Karpas-422 (cell line): Measurements from ENCODE around the gene LYST. TPM values are rescaled to one million over a fixed set of nuclear protein-coding genes. Genes with fewer than 3 reads are reported as not detected.
"Not testable (repeated sequence)": the region's sequence is repeated elsewhere in the genome, so short reads cannot be mapped to it uniquely, and the experiment has no call there.

Experiments
- DNase-seq: peaks from one replicate; pipeline ENCODE4 v3.0.0-alpha.2; 2015
- H2AFZ ChIP-seq: fragments of 200-600 bp; sonication (generic); 2 replicates; pipeline ENCODE4 v1.6.1; 2014; ENCODE audit warnings: antibody characterized with exemption, low read length, mixed read lengths
- H3K27ac ChIP-seq: fragments of 200-600 bp; sonication (generic); 2 replicates; pipeline ENCODE4 v1.5.1; 2014; ENCODE audit warnings: mild to moderate bottlenecking, low read length, moderate library complexity
- H3K27me3 ChIP-seq: fragments of 200-600 bp; sonication (generic); 2 replicates; pipeline ENCODE4 v1.6.1; 2014; ENCODE audit warnings: low read length, mixed read lengths
- H3K36me3 ChIP-seq: fragments of 200-600 bp; sonication (generic); 2 replicates; pipeline ENCODE4 v1.6.1; 2014; ENCODE audit warnings: low read length, mixed read lengths; ENCODE audit not compliant: insufficient read depth
- H3K4me1 ChIP-seq: fragments of 200-600 bp; sonication (generic); 2 replicates; pipeline ENCODE4 v1.6.1; 2014; ENCODE audit warnings: mild to moderate bottlenecking, low read length, mixed read lengths
- H3K4me2 ChIP-seq: fragments of 200-600 bp; sonication (generic); 2 replicates; pipeline ENCODE4 v1.6.1; 2014; ENCODE audit warnings: low read length, low read depth, mild to moderate bottlenecking; ENCODE audit not compliant: poor library complexity, severe bottlenecking
- H3K4me3 ChIP-seq: fragments of 200-600 bp; sonication (generic); 2 replicates; pipeline ENCODE4 v1.5.1; 2014; ENCODE audit warnings: mild to moderate bottlenecking, antibody characterized with exemption, low read length, mixed read lengths
- H3K79me2 ChIP-seq: fragments of 200-600 bp; sonication (generic); 2 replicates; pipeline ENCODE4 v1.6.1; 2014; ENCODE audit warnings: mild to moderate bottlenecking, low read length, mixed read lengths
- H3K9ac ChIP-seq: fragments of 200-600 bp; sonication (generic); 2 replicates; pipeline ENCODE4 v1.6.0; 2014; ENCODE audit warnings: low read length
- H3K9me2 ChIP-seq: fragments of 200-600 bp; sonication (generic), shearing (Covaris generic); replicated peaks from 2 replicates; pipeline ENCODE4 v1.6.0; 2014; ENCODE audit warnings: mild to moderate bottlenecking, low read length, moderate library complexity; ENCODE audit not compliant: insufficient read depth
- H3K9me3 ChIP-seq: fragments of 300-700, 200-600 bp; sonication (generic); 2 replicates; pipeline ENCODE4 v1.6.1; 2014; ENCODE audit warnings: low read length, mixed read lengths
- H4K20me1 ChIP-seq: fragments of 200-600 bp; sonication (generic); 2 replicates; pipeline ENCODE4 v1.6.1; 2014; ENCODE audit warnings: mild to moderate bottlenecking, antibody characterized with exemption, low read length, low read depth; ENCODE audit not compliant: insufficient read depth
- total RNA-seq: library from RNA; depleted of rRNA; stranded (reverse); fragments of >200 nt; shearing (Covaris generic); gene quantifications from 2 replicates; pipeline ENCODE4 v1.2.3, GENCODE V29; 2014; ENCODE audit warnings: low replicate concordance

The LYST gene
- total RNA-seq, 1 experiment from 2014 or later = 7.8 TPM

DNA sequence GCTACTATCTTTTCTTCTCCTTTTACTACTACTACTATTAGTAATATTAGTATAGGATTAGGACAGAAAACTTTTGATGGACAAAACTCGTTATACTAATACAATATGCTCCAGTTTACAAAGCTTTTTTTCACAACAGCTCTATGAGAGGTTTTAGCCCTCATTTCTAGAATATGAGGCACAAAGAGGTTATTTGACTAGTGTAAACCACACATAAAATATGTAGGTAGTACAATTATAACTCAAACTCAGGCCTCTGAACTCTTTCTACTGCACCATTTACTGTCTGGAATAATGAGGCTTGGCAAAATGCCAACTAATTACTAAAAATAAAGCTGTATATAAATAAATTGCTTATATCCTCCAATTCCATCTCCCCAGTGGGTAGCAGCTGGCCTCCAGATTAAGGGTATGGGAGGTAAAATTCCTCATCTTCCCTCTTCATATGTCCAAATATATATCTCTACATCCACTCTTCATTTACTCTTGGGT, 99.9 kb downstream of the LYST start:
- Histone ChIP-seq H3K9ac (no peak overlapping the region), H3K79me2 (no peaks in the 10 kb centered on the region), H3K9me3 (no peaks in the 10 kb centered on the region), H3K27ac (no peak overlapping the region), H3K4me2 (no peak overlapping the region), H3K36me3 (no peaks in the 10 kb centered on the region), H3K9me2 (no peaks in the 10 kb centered on the region), H3K4me3 (no peak overlapping the region), H3K4me1 (no peaks in the 10 kb centered on the region), H2AFZ (no peak overlapping the region), H3K27me3 (no peaks in the 10 kb centered on the region), H4K20me1 (no peaks in the 10 kb centered on the region)
- no peak for DNase-seq

DNA sequence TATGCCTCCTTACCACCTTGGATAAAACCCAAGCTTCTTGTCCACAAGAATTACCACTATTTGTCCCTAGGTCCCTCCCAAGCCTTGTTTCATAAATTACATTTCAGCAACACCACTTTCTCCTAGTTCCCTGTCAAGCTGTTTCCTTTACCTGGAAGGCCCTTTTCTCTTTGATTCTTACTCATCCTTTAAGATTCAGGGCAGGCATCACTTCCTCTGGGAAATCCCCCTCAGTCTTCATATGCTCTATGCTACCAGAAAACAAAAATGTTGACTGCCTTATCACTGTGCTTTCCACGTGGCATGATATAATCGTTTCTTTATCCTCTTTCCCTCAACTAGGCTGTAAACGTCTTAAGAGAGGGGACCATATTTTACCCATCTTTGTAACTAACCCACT, 102.7 kb downstream of the LYST start:
- Histone ChIP-seq H3K9ac (no peak overlapping the region), H3K4me1 (no peaks in the 10 kb centered on the region), H3K4me3 (no peak overlapping the region), H3K79me2 (no peaks in the 10 kb centered on the region), H3K9me2 (no peaks in the 10 kb centered on the region), H4K20me1 (no peaks in the 10 kb centered on the region), H3K9me3 (no peaks in the 10 kb centered on the region), H2AFZ (no peak overlapping the region), H3K27me3 (no peaks in the 10 kb centered on the region), H3K4me2 (no peak overlapping the region), H3K27ac (no peak overlapping the region), H3K36me3 (no peaks in the 10 kb centered on the region)
- DNase-seq = no peak

DNA sequence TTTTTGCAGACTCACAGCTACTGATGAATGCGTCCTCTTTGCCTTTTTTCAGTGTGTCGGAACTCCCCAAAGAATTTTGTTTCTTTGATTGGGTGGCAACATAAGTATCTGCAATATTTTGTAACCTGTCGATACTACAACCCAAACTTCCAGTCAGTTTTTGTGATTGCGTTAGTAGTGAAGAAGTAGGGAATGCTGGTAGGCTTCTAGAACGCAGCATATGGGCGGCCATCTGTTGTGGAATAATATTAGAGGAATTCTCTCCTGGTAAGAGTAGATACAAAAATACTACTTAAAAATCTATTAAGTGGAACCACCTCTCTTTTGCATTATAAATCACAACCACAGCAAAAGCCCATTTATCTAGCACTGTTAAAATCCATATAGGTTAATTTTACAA, 107.4 kb downstream of the LYST start:
- Histone ChIP-seq H3K4me2 (no peak overlapping the region), H2AFZ (no peak overlapping the region), H3K4me1 (no peaks in the 10 kb centered on the region), H3K79me2 (no peaks in the 10 kb centered on the region), H3K4me3 (no peak overlapping the region), H3K9me2 (no peaks in the 10 kb centered on the region), H3K9ac (no peak overlapping the region), H3K9me3 (no peaks in the 10 kb centered on the region), H4K20me1 (no peaks in the 10 kb centered on the region), H3K27me3 (no peaks in the 10 kb centered on the region), H3K27ac (no peak overlapping the region), H3K36me3 (no peaks in the 10 kb centered on the region)
- DNase-seq = no peak

DNA sequence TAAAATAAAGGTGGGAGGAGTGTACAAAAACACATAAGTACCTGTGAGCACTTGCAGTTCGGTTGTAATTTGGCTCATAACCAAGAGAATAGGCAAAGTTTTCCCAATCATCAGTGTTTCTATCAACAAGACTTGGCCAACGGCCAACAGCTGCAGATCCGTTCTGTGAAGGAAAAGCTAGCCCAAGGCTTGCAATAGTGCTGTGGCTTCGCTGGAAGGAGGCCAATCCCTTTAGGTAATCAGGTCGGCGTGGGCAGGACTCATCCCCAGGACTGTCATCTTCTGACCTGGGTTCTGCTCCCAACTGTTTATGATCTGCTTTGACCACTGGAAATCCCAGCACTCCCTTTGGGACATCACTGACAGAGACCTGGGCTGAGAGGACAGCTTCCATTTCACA, 107.8 kb downstream of the LYST start:
- Histone ChIP-seq H3K4me2 (no peak overlapping the region), H3K9me2 (no peaks in the 10 kb centered on the region), H3K79me2 (no peaks in the 10 kb centered on the region), H3K4me3 (no peak overlapping the region), H3K27me3 (no peaks in the 10 kb centered on the region), H3K4me1 (no peaks in the 10 kb centered on the region), H2AFZ (no peak overlapping the region), H3K36me3 (no peaks in the 10 kb centered on the region), H4K20me1 (no peaks in the 10 kb centered on the region), H3K27ac (no peak overlapping the region), H3K9ac (no peak overlapping the region), H3K9me3 (no peaks in the 10 kb centered on the region)
- DNase-seq = no peak

DNA sequence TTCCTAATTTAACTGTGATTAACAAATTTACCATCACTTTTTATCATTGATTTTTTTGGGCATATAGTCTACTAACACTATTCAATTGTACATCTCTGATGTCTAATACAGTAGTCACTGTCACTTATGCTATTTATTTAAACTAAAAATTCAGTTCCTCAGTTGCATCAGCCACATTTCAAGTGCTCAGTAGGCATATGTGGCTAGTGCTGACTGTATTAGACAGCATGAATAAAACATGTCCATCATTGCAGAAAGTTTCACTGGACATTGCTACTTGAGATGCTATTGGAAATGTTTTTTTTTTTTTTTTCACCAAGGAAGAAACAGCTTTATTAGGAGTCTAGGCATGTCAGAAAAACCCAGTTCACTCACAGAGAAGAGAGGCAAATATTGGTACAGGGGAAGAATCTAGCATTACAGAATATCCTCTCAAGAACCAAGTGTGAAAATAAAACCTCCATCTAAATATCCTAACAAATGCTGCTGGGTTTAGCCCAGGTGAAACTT, 109.1 kb downstream of the LYST start:
- Histone ChIP-seq H3K36me3 (no peaks in the 10 kb centered on the region), H3K9ac (no peak overlapping the region), H3K9me2 (no peaks in the 10 kb centered on the region), H3K4me2 (no peak overlapping the region), H3K9me3 (no peaks in the 10 kb centered on the region), H2AFZ (no peak overlapping the region), H3K27ac (no peak overlapping the region), H3K27me3 (no peaks in the 10 kb centered on the region), H3K79me2 (no peaks in the 10 kb centered on the region), H4K20me1 (no peaks in the 10 kb centered on the region), H3K4me1 (no peaks in the 10 kb centered on the region), H3K4me3 (no peak overlapping the region)
- no peak for DNase-seq

DNA sequence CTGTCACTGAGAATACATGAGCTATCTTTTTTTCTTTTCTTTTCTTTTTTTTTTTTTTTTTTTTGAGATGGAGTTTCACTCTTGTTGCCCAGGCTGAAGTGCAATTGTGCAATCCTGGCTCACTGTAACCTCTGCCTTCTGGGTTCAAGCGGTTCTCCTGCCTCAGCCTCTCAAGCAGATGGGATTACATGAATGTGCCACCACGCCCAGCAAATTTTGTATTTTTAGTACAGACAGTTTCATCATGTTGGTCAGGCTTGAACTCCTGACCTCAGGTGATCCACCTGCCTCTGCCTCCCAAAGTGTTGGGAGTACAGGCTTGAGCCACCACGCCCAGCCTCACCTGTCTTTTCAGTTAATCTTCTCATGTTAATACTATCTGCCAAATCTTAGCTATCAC, 112.5 kb downstream of the LYST start:
- H3K9ac ChIP-seq, H3K4me2 ChIP-seq, H3K79me2 ChIP-seq, H3K27me3 ChIP-seq, H3K4me1 ChIP-seq, H3K4me3 ChIP-seq, H3K9me2 ChIP-seq, DNase-seq, H3K9me3 ChIP-seq, H4K20me1 ChIP-seq, H2AFZ ChIP-seq, H3K27ac ChIP-seq, H3K36me3 ChIP-seq: not testable (repeated sequence)

DNA sequence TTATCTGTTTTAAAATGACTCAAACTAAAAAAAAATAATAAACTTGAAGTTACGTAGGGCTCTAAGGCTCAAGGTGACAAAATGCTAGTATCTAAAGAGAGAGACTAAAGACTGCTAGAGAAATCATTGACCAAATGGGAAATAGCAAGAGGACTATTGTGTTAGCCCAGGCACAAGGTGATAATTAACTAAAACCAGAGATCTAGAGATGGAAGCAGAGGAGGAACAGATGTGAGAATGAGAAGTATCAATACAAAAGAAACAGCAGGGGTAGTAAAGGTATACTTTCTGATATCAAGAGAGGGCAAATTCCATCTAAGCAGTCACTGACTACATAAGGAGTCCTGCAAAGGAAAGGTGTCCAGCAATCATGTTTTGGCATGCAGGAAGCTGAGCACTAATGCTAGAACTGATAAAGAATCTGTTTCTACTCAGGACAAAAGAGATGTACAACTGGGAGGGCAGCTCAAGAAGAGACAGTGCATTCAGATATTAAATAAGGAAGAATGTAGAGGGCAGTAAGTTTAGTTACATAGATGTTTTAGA, 116.9 kb downstream of the LYST start:
- Histone ChIP-seq H3K4me1 (no peaks in the 10 kb centered on the region), H2AFZ (no peak overlapping the region), H3K27ac (no peak overlapping the region), H3K36me3 (no peaks in the 10 kb centered on the region), H3K9ac (no peak overlapping the region), H3K9me3 (no peaks in the 10 kb centered on the region), H4K20me1 (no peaks in the 10 kb centered on the region), H3K4me3 (no peak overlapping the region), H3K4me2 (no peak overlapping the region), H3K9me2 (no peaks in the 10 kb centered on the region), H3K27me3 (no peaks in the 10 kb centered on the region), H3K79me2 (no peaks in the 10 kb centered on the region)
- no peak for DNase-seq

DNA sequence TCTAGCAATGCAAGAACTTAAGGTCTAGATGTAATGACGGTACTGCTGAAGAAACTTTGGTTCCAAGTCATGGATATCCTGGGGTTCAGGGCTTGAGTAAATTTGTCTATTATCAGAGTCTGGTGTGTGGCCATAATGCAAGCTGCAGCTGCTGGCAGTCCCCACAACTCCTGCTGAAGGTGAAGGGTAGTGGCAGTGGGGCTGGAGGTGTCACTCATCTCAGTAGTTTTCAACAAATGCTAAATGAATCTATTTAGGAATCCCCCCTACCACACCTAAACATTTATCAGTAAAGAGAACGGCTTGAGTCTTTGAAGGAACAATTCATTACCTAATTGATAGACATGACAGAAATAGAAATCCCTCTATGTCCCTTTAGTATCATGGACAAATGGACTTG, 118.0 kb downstream of the LYST start:
- H3K4me3 ChIP-seq = no peak overlapping the region
- no peaks in the 10 kb centered on the region for H3K9me2 ChIP-seq
- no peaks in the 10 kb centered on the region for H4K20me1 ChIP-seq
- H3K9ac ChIP-seq = no peak overlapping the region
- no peak overlapping the region for H2AFZ ChIP-seq
- no peak overlapping the region for H3K4me2 ChIP-seq
- H3K4me1 ChIP-seq = no peaks in the 10 kb centered on the region
- H3K36me3 ChIP-seq = no peaks in the 10 kb centered on the region
- no peak for DNase-seq
- H3K9me3 ChIP-seq = no peaks in the 10 kb centered on the region
- no peaks in the 10 kb centered on the region for H3K27me3 ChIP-seq
- H3K27ac ChIP-seq = no peak overlapping the region
- H3K79me2 ChIP-seq = no peaks in the 10 kb centered on the region

DNA sequence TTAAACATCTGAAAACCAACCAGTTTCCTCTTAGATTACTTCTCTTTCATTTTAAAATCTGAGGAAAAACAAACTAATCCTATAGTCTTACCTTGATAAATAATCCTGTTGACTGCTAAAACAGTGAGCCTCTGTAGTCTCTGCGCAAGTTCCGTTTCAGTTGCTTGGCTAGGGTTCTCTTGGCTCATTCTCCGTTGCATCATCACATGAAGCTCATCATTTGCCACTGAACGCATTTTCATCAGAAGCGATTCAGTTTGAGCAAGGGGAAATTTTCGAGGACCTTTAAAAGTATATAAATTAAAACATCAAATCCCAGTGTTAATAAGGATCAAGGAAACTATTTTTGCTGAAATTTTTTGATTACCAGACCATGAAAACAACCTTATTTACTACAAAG, 120.5 kb downstream of the LYST start:
- no peaks in the 10 kb centered on the region for H3K36me3 ChIP-seq
- H3K4me3 ChIP-seq = no peak overlapping the region

More for the DNA sequence above, 120.5 kb downstream of the LYST start:
- H3K9ac ChIP-seq = no peak overlapping the region
- no peaks in the 10 kb centered on the region for H3K9me2 ChIP-seq
- no peak overlapping the region for H3K27ac ChIP-seq
- H3K4me2 ChIP-seq = no peak overlapping the region
- H3K4me1 ChIP-seq = no peaks in the 10 kb centered on the region
- no peaks in the 10 kb centered on the region for H3K27me3 ChIP-seq
- no peaks in the 10 kb centered on the region for H3K9me3 ChIP-seq
- H3K79me2 ChIP-seq = no peaks in the 10 kb centered on the region
- no peak overlapping the region for H2AFZ ChIP-seq
- DNase-seq = no peak
- no peaks in the 10 kb centered on the region for H4K20me1 ChIP-seq
